ENCODE data around the gene CAMKK2. TPM values are rescaled to one million over a fixed set of nuclear protein-coding genes. Genes with fewer than 3 reads are reported as not detected.
"Not testable (repeated sequence)": the region's sequence is repeated elsewhere in the genome, so short reads cannot be mapped to it uniquely, and the experiment has no call there.

Gene CAMKK2
- total RNA-seq, 1 experiment from 2014 or later, result 24.7 TPM

DNA sequence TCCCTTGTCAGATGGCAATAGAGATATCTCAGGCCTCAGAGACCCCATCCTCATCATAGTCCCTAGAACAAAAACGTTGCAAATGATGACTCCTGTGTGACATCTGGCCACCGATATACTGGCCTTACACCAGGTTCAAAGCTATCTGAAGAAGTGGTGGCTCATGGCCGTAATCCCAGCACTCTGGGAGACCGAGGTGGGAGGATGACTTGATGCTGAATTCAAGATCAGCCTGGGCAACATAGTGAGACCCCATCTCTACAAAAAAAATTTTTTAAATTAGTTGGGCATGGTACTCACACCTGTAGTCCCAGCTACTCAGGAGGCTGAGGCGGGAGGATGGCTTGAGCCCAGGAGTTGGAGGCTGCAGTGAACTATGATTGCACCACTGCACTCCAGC lies 13.1 kb downstream of the CAMKK2 start:
- Histone ChIP-seq H2BK20ac (ENCODE audit: low read depth, low read length, poor library complexity, severe bottlenecking) (no peak overlapping the region), H3T11ph (ENCODE audit: low read length) (no peak overlapping the region), H2AK5ac (ENCODE audit: insufficient read length, low read length) (no peak overlapping the region), H3K79me2 (ENCODE audit: insufficient read depth, low read length) (no peaks in the 10 kb centered on the region), H4K91ac (ENCODE audit: insufficient read length, low read depth, low read length) (no peak overlapping the region), H3K9me3 (ENCODE audit: control insufficient read depth, low read depth, low read length) (no peaks in the 10 kb centered on the region), H3K27ac (ENCODE audit: insufficient read length, low read depth, low read length) (no peak overlapping the region), H3K23ac (ENCODE audit: insufficient read length, low read depth, low read length) (no peak overlapping the region), H2AFZ (ENCODE audit: low read length) (no peak overlapping the region), H4K20me1 (ENCODE audit: control insufficient read depth, insufficient read depth, insufficient read length) (peaks cover 4% of the 10 kb centered on the region), H2BK5ac (ENCODE audit: insufficient read length, low read length) (no peak overlapping the region), H3K14ac (ENCODE audit: insufficient read depth, low read length) (no peak overlapping the region), H2BK12ac (ENCODE audit: insufficient read length, low read depth, low read length) (no peak overlapping the region), H3K4me1 (ENCODE audit: insufficient read depth, low read length) (no peaks in the 10 kb centered on the region; the same call in 1 of the 2 replicates), H4K5ac (ENCODE audit: insufficient read length, low read depth, low read length) (no peak overlapping the region), H3K4ac (ENCODE audit: low read depth, low read length) (no peak overlapping the region), H3K18ac (ENCODE audit: insufficient read length, low read depth, low read length) (no peak overlapping the region), H3K4me2 (ENCODE audit: insufficient read depth, insufficient read length, low read length) (no peak overlapping the region), H3K23me2 (ENCODE audit: insufficient read length, low read depth, low read length, poor library complexity, severe bottlenecking) (no peaks in the 10 kb centered on the region), H3K27me3 (ENCODE audit: insufficient read depth, low read length) (no peaks in the 10 kb centered on the region), H3K56ac (ENCODE audit: insufficient read length, low read depth, low read length) (no peak overlapping the region), H3K79me1 (ENCODE audit: insufficient read depth, low read depth, low read length, poor library complexity, severe bottlenecking) (peaks cover 4% of the 10 kb centered on the region), H2BK15ac (ENCODE audit: low read depth, low read length) (no peak overlapping the region), H2BK120ac (ENCODE audit: low read depth, low read length, poor library complexity, severe bottlenecking) (no peak overlapping the region), H3K9ac (ENCODE audit: extremely low read depth, insufficient read length, low read length) (no peak overlapping the region), H4K8ac (replicated peaks; ENCODE audit: insufficient read length, low read depth, low read length) (no peak overlapping the region)
- peaks cover 0 to 10% (median 7%) of the 10 kb centered on the region in 3 experiments; a peak in 5 of 7 replicates for H3K36me3 Mint-ChIP-seq (ENCODE audit: insufficient read depth in 1 of 3, low read depth in 3 of 3)
- H3K4me1 Mint-ChIP-seq, result peaks cover 31 to 38% of the 10 kb centered on the region in 2 experiments
- WGBS (ENCODE audit: extremely low coverage, insufficient read length, low lambda C conversion rate), result no CpG with 5 or more reads among the region's 5 CpGs
- no peak overlapping the region for H3K27ac Mint-ChIP-seq
- DNase-seq, result no peak
- TF ChIP-seq, protein P1, sequence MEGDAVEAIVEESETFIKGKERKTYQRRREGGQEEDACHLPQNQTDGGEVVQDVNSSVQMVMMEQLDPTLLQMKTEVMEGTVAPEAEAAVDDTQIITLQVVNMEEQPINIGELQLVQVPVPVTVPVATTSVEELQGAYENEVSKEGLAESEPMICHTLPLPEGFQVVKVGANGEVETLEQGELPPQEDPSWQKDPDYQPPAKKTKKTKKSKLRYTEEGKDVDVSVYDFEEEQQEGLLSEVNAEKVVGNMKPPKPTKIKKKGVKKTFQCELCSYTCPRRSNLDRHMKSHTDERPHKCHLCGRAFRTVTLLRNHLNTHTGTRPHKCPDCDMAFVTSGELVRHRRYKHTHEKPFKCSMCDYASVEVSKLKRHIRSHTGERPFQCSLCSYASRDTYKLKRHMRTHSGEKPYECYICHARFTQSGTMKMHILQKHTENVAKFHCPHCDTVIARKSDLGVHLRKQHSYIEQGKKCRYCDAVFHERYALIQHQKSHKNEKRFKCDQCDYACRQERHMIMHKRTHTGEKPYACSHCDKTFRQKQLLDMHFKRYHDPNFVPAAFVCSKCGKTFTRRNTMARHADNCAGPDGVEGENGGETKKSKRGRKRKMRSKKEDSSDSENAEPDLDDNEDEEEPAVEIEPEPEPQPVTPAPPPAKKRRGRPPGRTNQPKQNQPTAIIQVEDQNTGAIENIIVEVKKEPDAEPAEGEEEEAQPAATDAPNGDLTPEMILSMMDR (conservative IDR thresholded peaks at IDR 0.05), result no peak
- no peaks in the 10 kb centered on the region for H3K9me3 Mint-ChIP-seq
- H3K4me3 Mint-ChIP-seq, result no peak overlapping the region
- no peaks in the 10 kb centered on the region for H3K27me3 Mint-ChIP-seq (ENCODE audit: low read depth)

DNA sequence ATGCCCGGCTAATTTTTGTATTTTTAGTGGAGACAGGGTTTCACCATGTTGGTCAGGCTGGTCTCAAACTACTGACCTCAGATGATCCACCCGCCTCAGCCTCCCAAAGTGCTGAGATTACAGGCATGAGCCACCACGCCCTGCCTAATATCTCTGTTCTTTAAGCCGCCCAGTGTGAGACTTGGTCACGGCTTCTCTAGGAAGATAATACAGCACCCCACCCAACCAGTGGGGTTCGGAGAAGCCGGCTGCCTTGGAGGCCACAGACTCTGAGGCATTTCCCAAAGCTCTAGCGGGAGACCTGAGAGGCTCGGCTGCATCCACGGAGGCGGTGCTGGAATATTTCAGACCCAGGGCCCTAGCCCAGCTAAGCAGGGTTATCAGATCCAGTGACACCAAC lies 13.6 kb downstream of the CAMKK2 start:
- WGBS (ENCODE audit: extremely low coverage, insufficient read length, low lambda C conversion rate), result no CpG with 5 or more reads among the region's 11 CpGs
- H3K27ac ChIP-seq (ENCODE audit: insufficient read length, low read depth, low read length); H3T11ph ChIP-seq (ENCODE audit: low read length); H3K79me1 ChIP-seq (ENCODE audit: insufficient read depth, low read depth, low read length, poor library complexity, severe bottlenecking); H2BK12ac ChIP-seq (ENCODE audit: insufficient read length, low read depth, low read length); H3K56ac ChIP-seq (ENCODE audit: insufficient read length, low read depth, low read length); H3K14ac ChIP-seq (ENCODE audit: insufficient read depth, low read length); H2AK5ac ChIP-seq (ENCODE audit: insufficient read length, low read length); DNase-seq; H4K20me1 ChIP-seq (ENCODE audit: control insufficient read depth, insufficient read depth, insufficient read length); H3K9me3 Mint-ChIP-seq; H2BK20ac ChIP-seq (ENCODE audit: low read depth, low read length, poor library complexity, severe bottlenecking); H2BK120ac ChIP-seq (ENCODE audit: low read depth, low read length, poor library complexity, severe bottlenecking); H3K23ac ChIP-seq (ENCODE audit: insufficient read length, low read depth, low read length); H4K91ac ChIP-seq (ENCODE audit: insufficient read length, low read depth, low read length); H3K4ac ChIP-seq (ENCODE audit: low read depth, low read length); H3K4me3 Mint-ChIP-seq; H3K27me3 ChIP-seq (ENCODE audit: insufficient read depth, low read length); H3K4me2 ChIP-seq (ENCODE audit: insufficient read depth, insufficient read length, low read length); H3K9me3 ChIP-seq (ENCODE audit: control insufficient read depth, low read depth, low read length); H3K27me3 Mint-ChIP-seq (ENCODE audit: low read depth); H3K79me2 ChIP-seq (ENCODE audit: insufficient read depth, low read length); H4K8ac ChIP-seq (replicated peaks; ENCODE audit: insufficient read length, low read depth, low read length); H3K18ac ChIP-seq (ENCODE audit: insufficient read length, low read depth, low read length); H3K23me2 ChIP-seq (ENCODE audit: insufficient read length, low read depth, low read length, poor library complexity, severe bottlenecking); H3K9ac ChIP-seq (ENCODE audit: extremely low read depth, insufficient read length, low read length); H3K4me1 ChIP-seq (ENCODE audit: insufficient read depth, low read length); H2BK5ac ChIP-seq (ENCODE audit: insufficient read length, low read length); H2BK15ac ChIP-seq (ENCODE audit: low read depth, low read length); H2AFZ ChIP-seq (ENCODE audit: low read length); H4K5ac ChIP-seq (ENCODE audit: insufficient read length, low read depth, low read length): not testable (repeated sequence)
- peaks cover 26 to 34% of the 10 kb centered on the region in 2 experiments for H3K4me1 Mint-ChIP-seq
- peaks cover 0 to 12% (median 10%) of the 10 kb centered on the region in 3 experiments; a peak in 5 of 7 replicates for H3K36me3 Mint-ChIP-seq (ENCODE audit: insufficient read depth in 1 of 3, low read depth in 3 of 3)
- H3K27ac Mint-ChIP-seq, result peak overlapping the region in 1 of 3 experiments; percentile 35; a peak in 1 of 7 replicates
